ENCODE results near the gene MTX3. TPM values are rescaled to one million over a fixed set of nuclear protein-coding genes. Genes with fewer than 3 reads are reported as not detected.

MTX3 gene
- polyA plus RNA-seq, 1 of the 3 experiments (the other 2 are of a cell fraction) = 6.8 TPM

DNA sequence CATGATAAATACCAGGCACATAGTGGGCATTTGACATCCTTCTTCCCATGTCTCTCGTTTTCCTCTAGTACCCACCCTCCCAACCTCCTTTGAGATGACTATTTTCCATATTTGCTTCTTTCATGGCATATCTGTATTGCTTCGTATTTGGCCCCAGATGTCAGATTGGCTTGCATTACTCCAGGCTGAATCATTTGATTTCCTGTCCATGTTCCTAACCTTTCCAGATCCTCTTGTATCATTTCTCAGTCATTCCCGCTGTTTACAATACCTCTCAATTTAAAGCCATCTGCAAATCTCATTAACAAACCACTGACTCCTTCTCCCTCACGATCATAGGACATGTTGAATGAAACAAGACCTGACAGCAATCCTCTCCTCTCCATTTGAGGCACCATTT, 19.9 kb downstream of the MTX3 start:
- TF ChIP-seq RFX5 (IDR thresholded peaks at IDR 0.05; ENCODE audit: low read length) (no peak), TEAD4 (IDR thresholded peaks at IDR 0.05; ENCODE audit: borderline replicate concordance, insufficient read depth) (peak; percentile 56; the same call in 1 of the 2 replicates), GABPA (IDR thresholded peaks at IDR 0.05; ENCODE audit: low read depth) (peak; percentile 24; the same call in 1 of the 2 replicates), POLR2AphosphoS5 (IDR thresholded peaks at IDR 0.05; ENCODE audit: low read depth, low read length) (peak; percentile 63; the same call in 1 of the 2 replicates), NFIC (IDR thresholded peaks at IDR 0.05; ENCODE audit: borderline replicate concordance) (peak; percentile 18; the same call in 1 of the 2 replicates), FOSL2 (IDR thresholded peaks at IDR 0.05; ENCODE audit: borderline replicate concordance, low read depth) (peak; percentile 69), GATA2 (CRISPR knock-in tag; IDR thresholded peaks at IDR 0.05) (no peak), MXI1 (IDR thresholded peaks at IDR 0.05; ENCODE audit: low read depth, low read length) (no peak), RXRA (IDR thresholded peaks at IDR 0.05; ENCODE audit: borderline replicate concordance, low read depth) (peak; percentile 29; the same call in 1 of the 2 replicates), EP300 (IDR thresholded peaks at IDR 0.05; ENCODE audit: borderline replicate concordance in 1 of 2, low read depth in 1 of 2, low read length in 1 of 2) (peak; percentile 46 to 57; a peak in 3 of 4 replicates), MEF2A (IDR thresholded peaks at IDR 0.05; ENCODE audit: borderline replicate concordance, low read depth) (no peak), YY1 (IDR thresholded peaks at IDR 0.05; ENCODE audit: low read depth) (no peak), EZH2phosphoT487 (IDR thresholded peaks at IDR 0.05; ENCODE audit: borderline replicate concordance, low read depth) (no peak), RAD21 (IDR thresholded peaks at IDR 0.05; ENCODE audit: low read length) (no peak), JUND (IDR thresholded peaks at IDR 0.05) (peak; percentile 74), TCF12 (IDR thresholded peaks at IDR 0.05) (peak; percentile 90)
- TF ChIP-seq, protein P1, sequence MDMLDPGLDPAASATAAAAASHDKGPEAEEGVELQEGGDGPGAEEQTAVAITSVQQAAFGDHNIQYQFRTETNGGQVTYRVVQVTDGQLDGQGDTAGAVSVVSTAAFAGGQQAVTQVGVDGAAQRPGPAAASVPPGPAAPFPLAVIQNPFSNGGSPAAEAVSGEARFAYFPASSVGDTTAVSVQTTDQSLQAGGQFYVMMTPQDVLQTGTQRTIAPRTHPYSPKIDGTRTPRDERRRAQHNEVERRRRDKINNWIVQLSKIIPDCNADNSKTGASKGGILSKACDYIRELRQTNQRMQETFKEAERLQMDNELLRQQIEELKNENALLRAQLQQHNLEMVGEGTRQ (IDR thresholded peaks at IDR 0.05; ENCODE audit: borderline replicate concordance, low read depth, low read length) = no peak
- TF ChIP-seq, protein P2, sequence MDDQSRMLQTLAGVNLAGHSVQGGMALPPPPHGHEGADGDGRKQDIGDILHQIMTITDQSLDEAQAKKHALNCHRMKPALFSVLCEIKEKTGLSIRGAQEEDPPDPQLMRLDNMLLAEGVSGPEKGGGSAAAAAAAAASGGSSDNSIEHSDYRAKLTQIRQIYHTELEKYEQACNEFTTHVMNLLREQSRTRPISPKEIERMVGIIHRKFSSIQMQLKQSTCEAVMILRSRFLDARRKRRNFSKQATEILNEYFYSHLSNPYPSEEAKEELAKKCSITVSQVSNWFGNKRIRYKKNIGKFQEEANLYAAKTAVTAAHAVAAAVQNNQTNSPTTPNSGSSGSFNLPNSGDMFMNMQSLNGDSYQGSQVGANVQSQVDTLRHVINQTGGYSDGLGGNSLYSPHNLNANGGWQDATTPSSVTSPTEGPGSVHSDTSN (IDR thresholded peaks at IDR 0.05) = peak; percentile 74
- TF ChIP-seq, protein P3, sequence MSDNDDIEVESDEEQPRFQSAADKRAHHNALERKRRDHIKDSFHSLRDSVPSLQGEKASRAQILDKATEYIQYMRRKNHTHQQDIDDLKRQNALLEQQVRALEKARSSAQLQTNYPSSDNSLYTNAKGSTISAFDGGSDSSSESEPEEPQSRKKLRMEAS (IDR thresholded peaks at IDR 0.05; ENCODE audit: low read depth) = peak; percentile 16; the same call in 1 of the 2 replicates
- TF ChIP-seq, protein P4, sequence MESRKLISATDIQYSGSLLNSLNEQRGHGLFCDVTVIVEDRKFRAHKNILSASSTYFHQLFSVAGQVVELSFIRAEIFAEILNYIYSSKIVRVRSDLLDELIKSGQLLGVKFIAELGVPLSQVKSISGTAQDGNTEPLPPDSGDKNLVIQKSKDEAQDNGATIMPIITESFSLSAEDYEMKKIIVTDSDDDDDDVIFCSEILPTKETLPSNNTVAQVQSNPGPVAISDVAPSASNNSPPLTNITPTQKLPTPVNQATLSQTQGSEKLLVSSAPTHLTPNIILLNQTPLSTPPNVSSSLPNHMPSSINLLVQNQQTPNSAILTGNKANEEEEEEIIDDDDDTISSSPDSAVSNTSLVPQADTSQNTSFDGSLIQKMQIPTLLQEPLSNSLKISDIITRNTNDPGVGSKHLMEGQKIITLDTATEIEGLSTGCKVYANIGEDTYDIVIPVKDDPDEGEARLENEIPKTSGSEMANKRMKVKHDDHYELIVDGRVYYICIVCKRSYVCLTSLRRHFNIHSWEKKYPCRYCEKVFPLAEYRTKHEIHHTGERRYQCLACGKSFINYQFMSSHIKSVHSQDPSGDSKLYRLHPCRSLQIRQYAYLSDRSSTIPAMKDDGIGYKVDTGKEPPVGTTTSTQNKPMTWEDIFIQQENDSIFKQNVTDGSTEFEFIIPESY (IDR thresholded peaks at IDR 0.05; ENCODE audit: borderline replicate concordance, low read depth) = no peak
- Histone ChIP-seq H2AFZ (ENCODE audit: low read depth) (peak overlapping the region; percentile 21; the same call in 1 of the 2 replicates), H3K36me3 (replicated peaks in 1 of 2; ENCODE audit: control insufficient read depth in 1 of 2, insufficient read depth in 2 of 2, low read length in 1 of 2) (no peaks in the 10 kb centered on the region), H4K20me1 (ENCODE audit: insufficient read depth) (no peaks in the 10 kb centered on the region), H3K79me2 (ENCODE audit: insufficient read depth) (no peaks in the 10 kb centered on the region), H3K27me3 (ENCODE audit: insufficient read depth) (no peaks in the 10 kb centered on the region), H3K4me3 (ENCODE audit: low read depth in 2 of 2, low read length in 1 of 2) (no peak overlapping the region), H3K9ac (no peak overlapping the region), H3K9me2 (no peaks in the 10 kb centered on the region; the same call in 1 of the 2 replicates), H3K9me3 (no peaks in the 10 kb centered on the region), H3K4me2 (peak overlapping the region; percentile 25), H3K27ac (ENCODE audit: low read depth in 2 of 2, low read length in 1 of 2) (peak overlapping the region; percentile 6 to 24; a peak in 3 of 4 replicates), H3K4me1 (ENCODE audit: control insufficient read depth in 1 of 2, insufficient read depth in 2 of 2, low read depth in 1 of 2, low read length in 1 of 2) (peaks cover 0 to 9% of the 10 kb centered on the region in 2 experiments; a peak in 3 of 4 replicates), H3F3A (replicated peaks; ENCODE audit: insufficient read depth) (peaks cover 18% of the 10 kb centered on the region)
- CTCF ChIA-PET = no interaction called here
- DNase-seq = no peak
- POLR2A ChIA-PET = no interaction called here
- WGBS (ENCODE audit: low lambda C conversion rate) = 6% methylated on average over 4 of the region's 4 CpGs

All from SK-N-SH (cell line).